ENCODE measurements around the gene ZNF428. TPM values are rescaled to one million over a fixed set of nuclear protein-coding genes. Genes with fewer than 3 reads are reported as not detected.

ZNF428 gene
- total RNA-seq, 1 experiment from 2014 or later = 39.6 TPM

GRCh38 chr19:43599635-43600295, 19.7 kb downstream of the ZNF428 start:
- H3K4me3 ChIP-seq (replicated peaks in 1 of 2; ENCODE audit: low read depth in 1 of 2, low read length in 2 of 2) = no peak overlapping the region
- H3K9me2 ChIP-seq (ENCODE audit: insufficient read depth) = no peaks in the 10 kb centered on the region
- TF ChIP-seq SIN3A (IDR thresholded peaks at IDR 0.05; ENCODE audit: low read depth) (no peak), POLR2AphosphoS5 (IDR thresholded peaks at IDR 0.05; ENCODE audit: low read depth, low read length) (no peak), SRF (IDR thresholded peaks at IDR 0.05; ENCODE audit: low read depth) (no peak), ZFX (IDR thresholded peaks at IDR 0.05) (no peak), FOSL1 (IDR thresholded peaks at IDR 0.05; ENCODE audit: low read depth) (no peak), RAD21 (IDR thresholded peaks at IDR 0.05; ENCODE audit: low read depth) (peak; percentile 29; the same call in 1 of the 2 replicates), REST (IDR thresholded peaks at IDR 0.05; ENCODE audit: low read depth) (no peak), TCF7L2 (IDR thresholded peaks at IDR 0.05; ENCODE audit: borderline replicate concordance, extremely low read depth, insufficient read depth, insufficient read length) (no peak)
- CTCF ChIA-PET = no interaction called here
- H3K79me2 ChIP-seq (ENCODE audit: insufficient read depth, low read length) = peaks cover 41% of the 10 kb centered on the region
- H3K36me3 ChIP-seq (ENCODE audit: control insufficient read depth in 1 of 2, insufficient read depth in 2 of 2, low read length in 2 of 2) = peaks cover 4 to 18% of the 10 kb centered on the region in 2 experiments; a peak in 2 of 4 replicates
- no peak overlapping the region for H2AFZ ChIP-seq (ENCODE audit: low read depth, low read length, poor library complexity, severe bottlenecking)
- no peak overlapping the region for H3K4me2 ChIP-seq (ENCODE audit: low read length)
- H3K27ac ChIP-seq (ENCODE audit: low read depth, low read length) = no peak overlapping the region
- no peaks in the 10 kb centered on the region for H4K20me1 ChIP-seq (ENCODE audit: insufficient read depth)
- intact Hi-C loops (cut with micrococcal nuclease) = no loop called here
- POLR2A ChIA-PET = interaction anchor here (1.4 kb wide), 1 partner anchor 18 kb away, joined by 3 read pairs; no protein-coding TSS in a partner anchor
- H3K27me3 ChIP-seq (ENCODE audit: insufficient read depth, low read length) = no peaks in the 10 kb centered on the region
- no peaks in the 10 kb centered on the region for H3K9me3 ChIP-seq (ENCODE audit: control insufficient read depth in 1 of 2, insufficient read depth in 1 of 2, low read depth in 1 of 2, low read length in 2 of 2)
- RAD21 ChIA-PET (ENCODE audit: low non-redundant PET in 1 of 2, low total read pairs in 2 of 2, uncharacterized antibody in 2 of 2, unreplicated experiment in 2 of 2) = no interaction called here
- no peak overlapping the region for H3K9ac ChIP-seq (ENCODE audit: low read length)
- DNase-seq (ENCODE audit: low read depth, low spot score) (no peak), ATAC-seq (no peak)
- TSS peak; percentile 4 for BruUV-seq (replicated peaks)
- H3K4me1 ChIP-seq (ENCODE audit: control insufficient read depth in 1 of 2, insufficient read depth in 2 of 2, low read length in 2 of 2) = peaks cover 9 to 14% of the 10 kb centered on the region in 2 experiments; a peak in 3 of 4 replicates

Measured in HCT116 (cell line).